Subcutaneous adipose tissue (tissue), 4 donors: ENCODE data around the gene PTPN20. TPM values are rescaled to one million over a fixed set of nuclear protein-coding genes. Genes with fewer than 3 reads are reported as not detected.

Experiments used
- CTCF ChIP-seq: fragments of 450-650 bp; IDR thresholded peaks from one replicate; pipeline ENCODE4 v1.5.1; 2016; ENCODE audit warnings: low read depth, mild to moderate bottlenecking, control low read depth, antibody characterized with exemption, moderate library complexity
- total RNA-seq, 4 donors: library from RNA; depleted of rRNA; stranded (reverse); fragments of >200 nt; gene quantifications; one replicate each; pipeline ENCODE4 v1.1.0, GENCODE V29; 2016

Gene PTPN20
- total RNA-seq, 4 donors from 2014 or later, result 1.1 to 4.2 (median 1.2) TPM; not detected in 1

- no peak for TF ChIP-seq CTCF
Measured at GRCh38 chr10:47009215-47009838, 98.1 kb downstream of the PTPN20 start.

- TF ChIP-seq CTCF, result no peak
Measured at GRCh38 chr10:47010036-47010435, 98.8 kb downstream of the PTPN20 start.

- TF ChIP-seq CTCF, result no peak
Measured at GRCh38 chr10:47012214-47012613, 101.0 kb downstream of the PTPN20 start.

GRCh38 chr10:47013507-47014154, 102.4 kb downstream of the PTPN20 start:
- TF ChIP-seq CTCF, result no peak

- TF ChIP-seq CTCF, result no peak
Measured at GRCh38 chr10:47015404-47015803, 104.2 kb downstream of the PTPN20 start.

- no peak for TF ChIP-seq CTCF
Measured at GRCh38 chr10:47016564-47016963, 105.3 kb downstream of the PTPN20 start.

GRCh38 chr10:47018026-47018735, 107.0 kb downstream of the PTPN20 start:
- TF ChIP-seq CTCF, result no peak
